ENCODE measurements around the gene PINLYP. TPM values are rescaled to one million over a fixed set of nuclear protein-coding genes. Genes with fewer than 3 reads are reported as not detected.

The PINLYP gene
- total and polyA plus RNA-seq, 9 of the 15 experiments (the other 6 are each of a cell fraction or from before 2014, with no cell fraction given) = 1.00 to 6.7 (median 2.2) TPM

DNA sequence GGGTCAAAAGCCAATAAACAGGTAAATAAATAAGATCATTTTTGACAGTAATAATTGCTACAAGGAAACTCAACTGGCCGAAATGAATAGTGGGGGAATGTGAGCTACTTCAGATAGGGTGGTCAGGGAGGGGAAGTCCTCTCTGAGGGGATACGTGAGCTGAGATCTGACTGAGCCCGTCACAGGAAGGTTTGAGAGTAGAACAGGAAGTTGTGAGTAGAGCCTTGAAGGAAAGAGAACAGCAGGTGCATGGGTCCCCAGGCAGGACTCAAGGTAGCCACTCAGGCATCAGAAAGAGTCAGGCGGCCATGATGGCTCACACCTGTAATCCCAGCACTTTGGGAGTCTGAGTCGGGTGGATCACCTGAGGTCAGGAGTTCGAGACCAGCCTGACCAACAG, 14.1 kb downstream of the PINLYP start:
- WGBS (ENCODE audit: insufficient coverage, low coverage, missing lambda C conversion rate) = 46% methylated on average over 6 of the region's 6 CpGs
- H4K20me1 ChIP-seq (replicated peaks; ENCODE audit: control insufficient read depth, insufficient read depth, low read length) = no peaks in the 10 kb centered on the region
- H3K27me3 ChIP-seq (ENCODE audit: control insufficient read depth in 2 of 2, insufficient read depth in 2 of 2, low read length in 2 of 2) = no peaks in the 10 kb centered on the region
- in situ Hi-C loops (cut with MboI) = no loop called here
- H3K79me2 ChIP-seq (ENCODE audit: control insufficient read depth, insufficient read depth, low read length) = peaks cover 5% of the 10 kb centered on the region; the same call in 2 of the 3 replicates
- no peaks in the 10 kb centered on the region for H3K9me3 ChIP-seq (replicated peaks; ENCODE audit: control insufficient read depth, insufficient read depth, low read depth, low read length)
- no peak overlapping the region for H2AFZ ChIP-seq (ENCODE audit: low read depth, low read length)
- DNase-seq (ENCODE audit: extremely low read depth in 1 of 4, low spot score in 3 of 4) (no peak), FAIRE-seq (no peak), ATAC-seq (no peak)
- ChIA-PET CTCF (ENCODE audit: low intra/inter-chr PET ratio) (no interaction called here), POLR2A (interaction anchor here (1.7 kb wide), 1 partner anchor 22 kb away, joined by 3 read pairs; no protein-coding TSS in a partner anchor)
- H3K36me3 ChIP-seq (ENCODE audit: control insufficient read depth, insufficient read depth, low read length) = peaks cover 25% of the 10 kb centered on the region; the same call in 2 of the 3 replicates
- H3K4me3 ChIP-seq = no peak overlapping the region
- no peaks in the 10 kb centered on the region for H3K9me1 ChIP-seq (ENCODE audit: control insufficient read depth, insufficient read depth, low read length)
- TF ChIP-seq CCAR2 (IDR thresholded peaks at IDR 0.05; ENCODE audit: low read depth, low read length) = no peak
- TF ChIP-seq E2F3 (CRISPR knock-in tag; IDR thresholded peaks at IDR 0.05) = no peak
- no peak for TF ChIP-seq MCM3 (IDR thresholded peaks at IDR 0.05)
- TF ChIP-seq, protein P1, sequence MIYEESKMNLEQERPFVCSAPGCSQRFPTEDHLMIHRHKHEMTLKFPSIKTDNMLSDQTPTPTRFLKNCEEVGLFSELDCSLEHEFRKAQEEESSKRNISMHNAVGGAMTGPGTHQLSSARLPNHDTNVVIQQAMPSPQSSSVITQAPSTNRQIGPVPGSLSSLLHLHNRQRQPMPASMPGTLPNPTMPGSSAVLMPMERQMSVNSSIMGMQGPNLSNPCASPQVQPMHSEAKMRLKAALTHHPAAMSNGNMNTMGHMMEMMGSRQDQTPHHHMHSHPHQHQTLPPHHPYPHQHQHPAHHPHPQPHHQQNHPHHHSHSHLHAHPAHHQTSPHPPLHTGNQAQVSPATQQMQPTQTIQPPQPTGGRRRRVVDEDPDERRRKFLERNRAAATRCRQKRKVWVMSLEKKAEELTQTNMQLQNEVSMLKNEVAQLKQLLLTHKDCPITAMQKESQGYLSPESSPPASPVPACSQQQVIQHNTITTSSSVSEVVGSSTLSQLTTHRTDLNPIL (CRISPR knock-in tag; IDR thresholded peaks at IDR 0.05) = no peak
- TF ChIP-seq ETS1 (conservative IDR thresholded peaks at IDR 0.05; ENCODE audit: control insufficient read depth, low read depth, low read length) = no peak
- no peak for TF ChIP-seq U2AF1 (optimal IDR thresholded peaks at IDR 0.05; ENCODE audit: low read depth, low read length)
- TF ChIP-seq EGR1 (conservative IDR thresholded peaks at IDR 0.05) = no peak
- TF ChIP-seq ZNF121 (CRISPR knock-in tag; conservative IDR thresholded peaks at IDR 0.05) = no peak
- peaks cover 0 to 19% of the 10 kb centered on the region in 2 experiments; a peak in 2 of 5 replicates for H3K4me1 ChIP-seq (replicated peaks in 1 of 2; ENCODE audit: control insufficient read depth in 2 of 2, insufficient read depth in 2 of 2, low read length in 2 of 2)
- intact Hi-C loops (cut with micrococcal nuclease) = no loop called here
- no peak overlapping the region for H3K9ac ChIP-seq (ENCODE audit: insufficient read depth in 1 of 2, low read depth in 2 of 2, low read length in 2 of 2)
- H3K4me2 ChIP-seq (ENCODE audit: insufficient read depth, low read length) = no peak overlapping the region
- H3K27ac ChIP-seq (ENCODE audit: extremely low read depth, low read depth, low read length) = no peak overlapping the region
- BruUV-seq (replicated peaks) = no TSS peak

Data from K562 (cell line).